C4-2B (cell line): ENCODE measurements around the gene CUEDC1.

Source experiments
- H3K27ac ChIP-seq: fragments of 450-650 bp; 2 replicates; pipeline ENCODE4 v1.5.1; 2017
- CTCF ChIP-seq: fragments of 450-650 bp; conservative IDR thresholded peaks from 2 replicates; pipeline ENCODE4 v1.5.1; 2017; ENCODE audit warnings: mild to moderate bottlenecking
- ZFX ChIP-seq: fragments of 450-650 bp; IDR thresholded peaks from 2 replicates; pipeline ENCODE4 v1.6.1; 2017

Gene CUEDC1

GRCh38 chr17:57940653-57941329 is 14.4 kb downstream of the CUEDC1 start:
- TF ChIP-seq ZFX (no peak), CTCF (no peak)

GRCh38 chr17:57940231-57940630 is 15.0 kb downstream of the CUEDC1 start:
- TF ChIP-seq CTCF (no peak), ZFX (no peak)
- H3K27ac ChIP-seq, result no peak overlapping the region

More at GRCh38 chr17:57940653-57941329, 14.4 kb downstream of the CUEDC1 start:
- no peak overlapping the region for H3K27ac ChIP-seq

- H3K27ac ChIP-seq, result no peak overlapping the region
- no peak for TF ChIP-seq ZFX
- no peak for TF ChIP-seq CTCF
Observed at GRCh38 chr17:57939797-57940196, 15.4 kb downstream of the CUEDC1 start.

- no peak overlapping the region for H3K27ac ChIP-seq
- TF ChIP-seq CTCF (no peak), ZFX (no peak)
Observed at GRCh38 chr17:57938061-57938502, 17.1 kb downstream of the CUEDC1 start.

GRCh38 chr17:57937492-57937891 is 17.7 kb downstream of the CUEDC1 start:
- H3K27ac ChIP-seq, result no peak overlapping the region
- TF ChIP-seq CTCF (no peak), ZFX (no peak)

- no peak overlapping the region for H3K27ac ChIP-seq
- TF ChIP-seq CTCF, result no peak
- TF ChIP-seq ZFX, result no peak
Observed at GRCh38 chr17:57935833-57936807, 19.1 kb downstream of the CUEDC1 start.
